Liver (tissue), 9 donors: ENCODE measurements around the gene UBXN11. TPM values are rescaled to one million over a fixed set of nuclear protein-coding genes. Genes with fewer than 3 reads are reported as not detected.

ENCODE experiments used
- DNase-seq: peaks from one replicate; pipeline ENCODE4 v3.0.0-alpha.2; 2017; ENCODE audit warnings: low spot score
- H3K27ac ChIP-seq, 2 donors: one replicate each; pipeline ENCODE4 v1.7.0; 2013; ENCODE audit warnings: inconsistent platforms in 2 of 2, low read length in 2 of 2, control low read depth in 1 of 2, low read depth in 1 of 2, mild to moderate bottlenecking in 1 of 2
- H3K27me3 ChIP-seq, 4 donors: one replicate each; pipeline versions ENCODE4 v1.6.1 to v1.7.0; 2013; ENCODE audit warnings: low read length in 3 of 4, inconsistent platforms in 1 of 4, mild to moderate bottlenecking in 1 of 4, moderate library complexity in 1 of 4; ENCODE audit not compliant: control insufficient read depth in 4 of 4, insufficient read depth in 4 of 4
- H3K36me3 ChIP-seq, 4 donors: one replicate each; pipeline versions ENCODE4 v1.6.1 to v1.7.0; 2013; ENCODE audit warnings: low read length in 3 of 4, mild to moderate bottlenecking in 3 of 4, low read depth in 1 of 4, moderate library complexity in 1 of 4; ENCODE audit not compliant: control insufficient read depth in 4 of 4, insufficient read depth in 3 of 4
- H3K4me1 ChIP-seq, 4 donors: one replicate each; pipeline versions ENCODE4 v1.6.1 to v1.7.0; 2013; ENCODE audit warnings: low read length in 3 of 4, mild to moderate bottlenecking in 3 of 4, moderate library complexity in 1 of 4; ENCODE audit not compliant: control insufficient read depth in 4 of 4, insufficient read depth in 4 of 4
- H3K4me3 ChIP-seq, 3 donors: one replicate each; pipeline versions ENCODE4 v1.6.1 to v1.7.0; 2013; ENCODE audit warnings: low read length in 3 of 3, control low read depth in 1 of 3, low read depth in 1 of 3, mild to moderate bottlenecking in 1 of 3
- H3K9ac ChIP-seq, 2 donors: one replicate each; pipeline ENCODE4 v1.7.0; 2013; ENCODE audit warnings: low read length in 2 of 2, mild to moderate bottlenecking in 2 of 2, moderate library complexity in 2 of 2, control low read depth in 1 of 2, low read depth in 1 of 2
- H3K9me3 ChIP-seq, 4 donors: one replicate each; pipeline versions ENCODE4 v1.6.1 to v1.7.0; 2013; ENCODE audit warnings: low read length in 3 of 4; ENCODE audit not compliant: control insufficient read depth in 4 of 4
- ATF3 ChIP-seq: IDR thresholded peaks from 2 replicates; pipeline ENCODE4 v1.6.1; 2016; ENCODE audit warnings: antibody characterized with exemption
- EGR1 ChIP-seq, 2 donors: IDR thresholded peaks; 2 replicates each; pipeline ENCODE4 v1.6.1; 2016 to 2018; ENCODE audit warnings: antibody characterized with exemption in 2 of 2, low read depth in 2 of 2
- HNF4A ChIP-seq, 2 donors: conservative IDR thresholded peaks; 2 replicates each; pipeline ENCODE4 v1.6.1; 2016; ENCODE audit warnings: antibody characterized with exemption in 2 of 2, mild to moderate bottlenecking in 2 of 2
- HNF4G ChIP-seq: IDR thresholded peaks from 2 replicates; pipeline ENCODE4 v1.6.1; 2016; ENCODE audit warnings: antibody characterized with exemption
- MAX ChIP-seq: IDR thresholded peaks from 2 replicates; pipeline ENCODE4 v1.6.1; 2016; ENCODE audit warnings: antibody characterized with exemption
- NR2F2 ChIP-seq: IDR thresholded peaks from 2 replicates; pipeline ENCODE4 v1.6.1; 2016; ENCODE audit warnings: antibody characterized with exemption
- RAD21 ChIP-seq, 2 donors: IDR thresholded peaks; 2 replicates each; pipeline ENCODE4 v1.6.1; 2016; ENCODE audit warnings: antibody characterized with exemption in 2 of 2, mild to moderate bottlenecking in 2 of 2
- REST ChIP-seq: IDR thresholded peaks from 2 replicates; pipeline ENCODE4 v1.6.1; 2016; ENCODE audit warnings: antibody characterized with exemption, mild to moderate bottlenecking
- RXRA ChIP-seq, 2 donors: IDR thresholded peaks; 2 replicates each; pipeline ENCODE4 v1.6.1; 2017 to 2018; ENCODE audit warnings: antibody characterized with exemption in 2 of 2, mild to moderate bottlenecking in 1 of 2
- SP1 ChIP-seq: IDR thresholded peaks from 2 replicates; pipeline ENCODE4 v1.6.1; 2018; ENCODE audit warnings: antibody characterized with exemption, mild to moderate bottlenecking
- TAF1 ChIP-seq: conservative IDR thresholded peaks from 2 replicates; pipeline ENCODE4 v1.6.1; 2016; ENCODE audit warnings: antibody characterized with exemption, mild to moderate bottlenecking
- YY1 ChIP-seq: IDR thresholded peaks from 2 replicates; pipeline ENCODE4 v1.6.1; 2016; ENCODE audit warnings: antibody characterized with exemption, mild to moderate bottlenecking
- WGBS: extraction: QIAGEN DNeasy Blood & Tissue Kit; methylation state at CpG from one replicate; pipeline ENCODE4 v1.1.7; 2013; 5-methylcytosine and 5-hydroxymethylcytosine counted together
- polyA plus RNA-seq, 2 donors: library from polyadenylated mRNA; stranded (reverse) in 1 of 2; unstranded in 1 of 2; fragments of 200-250 nt in 1 of 2; fragments of >200 nt in 1 of 2; fragmentation: Nextera tagmentation in 1 of 2; extraction: Ambion mirVana in 1 of 2; gene quantifications; one replicate each; pipeline versions ENCODE4 v1.2.1 to v1.2.3, GENCODE V29; 2013 to 2015
- total RNA-seq, 2 donors: library from RNA; depleted of rRNA; stranded (reverse); fragments of >200 nt; gene quantifications; one replicate each; pipeline ENCODE4 v1.2.3, GENCODE V29; 2014
- TF ChIP-seq, protein P1 (sequence below): fragments of 150-350 bp; IDR thresholded peaks from 2 replicates; pipeline ENCODE4 v1.5.1; 2017; ENCODE audit warnings: improper control_type of control experiment, low read depth, low read length; ENCODE audit not compliant: missing input control
- TF ChIP-seq, protein P2 (sequence below): IDR thresholded peaks from 2 replicates; pipeline ENCODE4 v1.6.1; 2016; ENCODE audit warnings: antibody characterized with exemption
- donor health status: healthy.
- donor health status: healthy.
- donor health status: healthy.
- donor health status: healthy.
- donor health status: healthy.

The UBXN11 gene
- total and polyA plus RNA-seq, 4 donors, result 3.0 to 9.5 (median 7.3) TPM

- DNase-seq, result peak; percentile 98
- Histone ChIP-seq H3K9ac (peak within 1 kb of the TSS; percentile 55 to 79), H3K27me3 (no peaks in the 10 kb centered on the region), H3K9me3 (no peaks in the 10 kb centered on the region), H3K4me3 (peak within 1 kb of the TSS; percentile 58 to 82 (median 74)), H3K4me1 (peaks cover 0 to 17% (median 10%) of the 10 kb centered on the region in 4 donors), H3K27ac (peak within 1 kb of the TSS; percentile 60 to 86), H3K36me3 (no peaks in the 10 kb centered on the region)
- peak; percentile 91 for TF ChIP-seq SP1
- TF ChIP-seq, protein P1, sequence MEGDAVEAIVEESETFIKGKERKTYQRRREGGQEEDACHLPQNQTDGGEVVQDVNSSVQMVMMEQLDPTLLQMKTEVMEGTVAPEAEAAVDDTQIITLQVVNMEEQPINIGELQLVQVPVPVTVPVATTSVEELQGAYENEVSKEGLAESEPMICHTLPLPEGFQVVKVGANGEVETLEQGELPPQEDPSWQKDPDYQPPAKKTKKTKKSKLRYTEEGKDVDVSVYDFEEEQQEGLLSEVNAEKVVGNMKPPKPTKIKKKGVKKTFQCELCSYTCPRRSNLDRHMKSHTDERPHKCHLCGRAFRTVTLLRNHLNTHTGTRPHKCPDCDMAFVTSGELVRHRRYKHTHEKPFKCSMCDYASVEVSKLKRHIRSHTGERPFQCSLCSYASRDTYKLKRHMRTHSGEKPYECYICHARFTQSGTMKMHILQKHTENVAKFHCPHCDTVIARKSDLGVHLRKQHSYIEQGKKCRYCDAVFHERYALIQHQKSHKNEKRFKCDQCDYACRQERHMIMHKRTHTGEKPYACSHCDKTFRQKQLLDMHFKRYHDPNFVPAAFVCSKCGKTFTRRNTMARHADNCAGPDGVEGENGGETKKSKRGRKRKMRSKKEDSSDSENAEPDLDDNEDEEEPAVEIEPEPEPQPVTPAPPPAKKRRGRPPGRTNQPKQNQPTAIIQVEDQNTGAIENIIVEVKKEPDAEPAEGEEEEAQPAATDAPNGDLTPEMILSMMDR, result peak; percentile 90
- peak; percentile 27 for TF ChIP-seq REST
- peak in 1 of 2 donors; percentile 54 for TF ChIP-seq RXRA (IDR thresholded peaks at IDR 0.05)
- TF ChIP-seq HNF4G, result peak; percentile 50
- TF ChIP-seq YY1, result peak; percentile 59
- no peak for TF ChIP-seq NR2F2
- peak; percentile 91 to 94 for TF ChIP-seq EGR1 (IDR thresholded peaks at IDR 0.05; ENCODE audit: low read depth in 2 of 2)
- TF ChIP-seq MAX, result peak; percentile 63
- TF ChIP-seq RAD21 (IDR thresholded peaks at IDR 0.05), result peak; percentile 80 to 81
- TF ChIP-seq, protein P2, sequence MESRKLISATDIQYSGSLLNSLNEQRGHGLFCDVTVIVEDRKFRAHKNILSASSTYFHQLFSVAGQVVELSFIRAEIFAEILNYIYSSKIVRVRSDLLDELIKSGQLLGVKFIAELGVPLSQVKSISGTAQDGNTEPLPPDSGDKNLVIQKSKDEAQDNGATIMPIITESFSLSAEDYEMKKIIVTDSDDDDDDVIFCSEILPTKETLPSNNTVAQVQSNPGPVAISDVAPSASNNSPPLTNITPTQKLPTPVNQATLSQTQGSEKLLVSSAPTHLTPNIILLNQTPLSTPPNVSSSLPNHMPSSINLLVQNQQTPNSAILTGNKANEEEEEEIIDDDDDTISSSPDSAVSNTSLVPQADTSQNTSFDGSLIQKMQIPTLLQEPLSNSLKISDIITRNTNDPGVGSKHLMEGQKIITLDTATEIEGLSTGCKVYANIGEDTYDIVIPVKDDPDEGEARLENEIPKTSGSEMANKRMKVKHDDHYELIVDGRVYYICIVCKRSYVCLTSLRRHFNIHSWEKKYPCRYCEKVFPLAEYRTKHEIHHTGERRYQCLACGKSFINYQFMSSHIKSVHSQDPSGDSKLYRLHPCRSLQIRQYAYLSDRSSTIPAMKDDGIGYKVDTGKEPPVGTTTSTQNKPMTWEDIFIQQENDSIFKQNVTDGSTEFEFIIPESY, result peak; percentile 20
- TF ChIP-seq ATF3, result no peak
- TF ChIP-seq TAF1, result no peak
- TF ChIP-seq HNF4A (conservative IDR thresholded peaks at IDR 0.05), result peak; percentile 55 to 74
- under 1% methylated on average over 73 of the region's 73 CpGs for WGBS
These were observed 72.4 kb downstream of the UBXN11 start, which contains the start of gene CEP85 for GRCh38 chr1:26233903-26234643. TSS of gene CEP85 (plus strand) at chr1:26234200. CDS start at chr1:26239784, 5,584 bp downstream.

Other genes starting within 250 kb of the UBXN11 start
- not detected for gene TRIM63, start 239.0 kb downstream of the UBXN11 start, total RNA-seq
- gene TRIM63, start 239.0 kb downstream of the UBXN11 start, polyA plus RNA-seq, result under 1 TPM in 1 of 2 donors, not detected in 1; 0.03 TPM
- 1 to 10 TPM; 6.4 to 9.2 TPM for gene PDIK1L, start 194.8 kb downstream of the UBXN11 start, total RNA-seq
- gene PDIK1L, start 194.8 kb downstream of the UBXN11 start, polyA plus RNA-seq, result 1 to 10 TPM; 3.2 TPM
- under 1 TPM; 0.14 to 0.50 TPM for gene FAM110D, start 147.6 kb downstream of the UBXN11 start, total RNA-seq
- gene FAM110D, start 147.6 kb downstream of the UBXN11 start, polyA plus RNA-seq, result under 1 TPM; 0.10 to 0.39 TPM
- not detected for gene C1orf232, start 137.7 kb downstream of the UBXN11 start, total RNA-seq
- gene C1orf232, start 137.7 kb downstream of the UBXN11 start, polyA plus RNA-seq, result not detected
- 10 to 100 TPM in 1 of 2 donors, 1 to 10 TPM in 1; 5.7 to 15.7 TPM for gene ZNF593, start 136.7 kb downstream of the UBXN11 start, total RNA-seq
- 10 to 100 TPM; 44.8 to 81.4 TPM for gene ZNF593, start 136.7 kb downstream of the UBXN11 start, polyA plus RNA-seq
- not detected for gene ZNF593OS, start 134.8 kb downstream of the UBXN11 start, total RNA-seq
- gene ZNF593OS, start 134.8 kb downstream of the UBXN11 start, polyA plus RNA-seq, result under 1 TPM; 0.10 to 0.32 TPM
- 1 to 10 TPM in 1 of 2 donors, under 1 TPM in 1; 0.56 to 1.2 TPM for gene CNKSR1, start 129.1 kb downstream of the UBXN11 start, total RNA-seq
- 1 to 10 TPM in 1 of 2 donors, under 1 TPM in 1; 0.48 to 2.2 TPM for gene CNKSR1, start 129.1 kb downstream of the UBXN11 start, polyA plus RNA-seq
- not detected for gene CATSPER4, start 116.0 kb downstream of the UBXN11 start, total RNA-seq
- not detected for gene CATSPER4, start 116.0 kb downstream of the UBXN11 start, polyA plus RNA-seq
- gene CEP85, start 72.4 kb downstream of the UBXN11 start, total RNA-seq, result 10 to 100 TPM in 1 of 2 donors, 1 to 10 TPM in 1; 7.3 to 14.6 TPM
- gene CEP85, start 72.4 kb downstream of the UBXN11 start, polyA plus RNA-seq, result 1 to 10 TPM; 2.6 to 3.4 TPM
- gene SH3BGRL3, start 26.6 kb downstream of the UBXN11 start, total RNA-seq, result 10 to 100 TPM in 1 of 2 donors, 1 to 10 TPM in 1; 4.5 to 10.0 TPM
- 10 to 100 TPM; 36.0 to 93.2 TPM for gene SH3BGRL3, start 26.6 kb downstream of the UBXN11 start, polyA plus RNA-seq
- 1 to 10 TPM; 1.7 to 4.0 TPM for gene CD52, start 11.3 kb upstream of the UBXN11 start, total RNA-seq
- 10 to 100 TPM; 13.8 to 16.4 TPM for gene CD52, start 11.3 kb upstream of the UBXN11 start, polyA plus RNA-seq
- gene CRYBG2, start 47.5 kb upstream of the UBXN11 start, total RNA-seq, result under 1 TPM; under 0.01 TPM
- gene CRYBG2, start 47.5 kb upstream of the UBXN11 start, polyA plus RNA-seq, result under 1 TPM in 1 of 2 donors, not detected in 1; 0.12 TPM
- gene ZNF683, start 66.1 kb upstream of the UBXN11 start, total RNA-seq, result under 1 TPM in 1 of 2 donors, not detected in 1; 0.17 TPM
- under 1 TPM in 1 of 2 donors, not detected in 1; 0.09 TPM for gene ZNF683, start 66.1 kb upstream of the UBXN11 start, polyA plus RNA-seq
- not detected for gene LIN28A, start 104.2 kb upstream of the UBXN11 start, total RNA-seq
- not detected for gene LIN28A, start 104.2 kb upstream of the UBXN11 start, polyA plus RNA-seq
- 10 to 100 TPM; 10.6 to 19.7 TPM for gene DHDDS, start 125.7 kb upstream of the UBXN11 start, total RNA-seq
- gene DHDDS, start 125.7 kb upstream of the UBXN11 start, polyA plus RNA-seq, result 10 to 100 TPM; 13.5 to 21.7 TPM
- 100 to 1,000 TPM in 1 of 2 donors, 10 to 100 TPM in 1; 51.8 to 218 TPM for gene HMGN2, start 165.8 kb upstream of the UBXN11 start, total RNA-seq
- gene HMGN2, start 165.8 kb upstream of the UBXN11 start, polyA plus RNA-seq, result 100 to 1,000 TPM in 1 of 2 donors, 10 to 100 TPM in 1; 81.8 to 183 TPM
- gene RPS6KA1, start 223.1 kb upstream of the UBXN11 start, total RNA-seq, result 10 to 100 TPM in 1 of 2 donors, 1 to 10 TPM in 1; 9.7 to 26.8 TPM
- 1 to 10 TPM; 4.0 to 5.1 TPM for gene RPS6KA1, start 223.1 kb upstream of the UBXN11 start, polyA plus RNA-seq